SH-SY5Y (cell line): ENCODE measurements around the gene HS3ST2.

Experiments
- GATA2 ChIP-seq: IDR thresholded peaks from 2 replicates; pipeline ENCODE4 v1.6.1; 2011; ENCODE audit warnings: mild to moderate bottlenecking, low read depth, low read length
- GATA3 ChIP-seq: IDR thresholded peaks from 2 replicates; pipeline ENCODE4 v1.6.1; 2011; ENCODE audit warnings: low read depth, mild to moderate bottlenecking, low read length, moderate library complexity

DNA sequence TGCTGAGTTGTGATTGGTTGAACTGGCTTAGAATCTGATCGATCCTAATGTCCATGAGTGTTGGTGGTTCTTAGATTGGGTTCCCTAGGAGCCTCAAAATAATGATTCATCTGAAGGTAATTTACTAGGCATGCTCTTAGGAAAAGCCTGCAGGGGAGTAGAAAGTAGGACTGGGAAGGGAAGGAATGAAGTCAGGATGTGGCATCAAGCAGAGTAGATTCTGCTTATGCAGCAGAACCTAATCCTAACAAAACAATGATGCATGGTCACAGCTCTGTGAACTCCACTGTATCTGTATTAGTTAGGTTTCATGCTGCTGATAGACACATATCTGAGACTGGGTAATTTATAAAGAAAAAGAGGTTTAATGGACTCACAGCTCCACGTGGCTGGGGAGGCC lies 132.5 kb downstream of the HS3ST2 start:
- TF ChIP-seq GATA2 (no peak), GATA3 (no peak)
